ENCODE measurements around the gene ZNF398.
"Not testable (repeated sequence)": the region's sequence is repeated elsewhere in the genome, so short reads cannot be mapped to it uniquely, and the experiment has no call there.

ZNF398 gene

GRCh38 chr7:149147072-149147751, at the start of gene ZNF398:
TSS of gene ZNF398 (plus strand) at chr7:149147453. CDS start at chr7:149147743, 290 bp downstream.
- peak; percentile 81 for DNase-seq

GRCh38 chr7:149099058-149099457, 48.2 kb upstream of the ZNF398 start:
- DNase-seq: no peak

- DNase-seq: no peak
These were observed 46.4 kb upstream of the ZNF398 start for GRCh38 chr7:149100821-149101220.

- DNase-seq: no peak
These were observed 44.6 kb upstream of the ZNF398 start for GRCh38 chr7:149102666-149103065.

GRCh38 chr7:149103424-149103823, 43.8 kb upstream of the ZNF398 start:
- DNase-seq: no peak

GRCh38 chr7:149104214-149104613, 43.0 kb upstream of the ZNF398 start:
- no peak for DNase-seq

- DNase-seq: no peak
These were observed 42.5 kb upstream of the ZNF398 start for GRCh38 chr7:149104749-149105148.

- DNase-seq: no peak
These were observed 37.3 kb upstream of the ZNF398 start for GRCh38 chr7:149109969-149110368.

- no peak for DNase-seq
These were observed 21.9 kb upstream of the ZNF398 start for GRCh38 chr7:149125189-149125862.

- DNase-seq: peak; percentile 95
These were observed 21.2 kb upstream of the ZNF398 start, which contains the start of gene ZNF425 for GRCh38 chr7:149125863-149126661. TSS of gene ZNF425 (minus strand) at chr7:149126324. CDS start at chr7:149126213, 111 bp downstream.

- DNase-seq: peak; percentile 67
These were observed 20.5 kb upstream of the ZNF398 start for GRCh38 chr7:149126662-149127266.

GRCh38 chr7:149130572-149131198, 16.6 kb upstream of the ZNF398 start:
- no peak for DNase-seq

GRCh38 chr7:149133028-149133710, 14.1 kb upstream of the ZNF398 start:
- DNase-seq: no peak

- no peak for DNase-seq
These were observed 11.1 kb upstream of the ZNF398 start for GRCh38 chr7:149136118-149136517.

GRCh38 chr7:149140831-149141230, 6.4 kb upstream of the ZNF398 start:
- DNase-seq: no peak

- no peak for DNase-seq
These were observed 5.4 kb upstream of the ZNF398 start for GRCh38 chr7:149141893-149142292.

- DNase-seq: not testable (repeated sequence)
These were observed 2.8 kb upstream of the ZNF398 start for GRCh38 chr7:149144436-149144922.

GRCh38 chr7:149145031-149145845, 2.0 kb upstream of the ZNF398 start:
- DNase-seq: no peak

GRCh38 chr7:149147752-149148653, 750 bp downstream of the ZNF398 start:
- DNase-seq: peak; percentile 68

GRCh38 chr7:149150981-149151380, 3.7 kb downstream of the ZNF398 start:
- no peak for DNase-seq
